GM21526 (cell line): ENCODE measurements around the gene PIGU.
"Not testable (repeated sequence)": the region's sequence is repeated elsewhere in the genome, so short reads cannot be mapped to it uniquely, and the experiment has no call there.

Experiments
- ATAC-seq: cut with Tn5 transposase; IDR thresholded peaks from one replicate; pipeline ENCODE4 v1.9.1; 2021; ENCODE audit warnings: moderate library complexity; ENCODE audit not compliant: unreplicated experiment, low FRiP score

PIGU gene

GRCh38 chr20:34676642-34677373 lies at the start of gene PIGU:
Gene PIGU, minus strand, starts transcription at chr20:34677092. Its CDS starts 7 bp downstream, at chr20:34677085.
- ATAC-seq: peak; percentile 91

GRCh38 chr20:34724172-34724571 lies 47.3 kb upstream of the PIGU start:
- ATAC-seq: no peak

- ATAC-seq: not testable (repeated sequence)
These were observed 45.7 kb upstream of the PIGU start for GRCh38 chr20:34722560-34722959.

- ATAC-seq: no peak
These were observed 43.4 kb upstream of the PIGU start for GRCh38 chr20:34720266-34720665.

GRCh38 chr20:34719242-34720017 lies 42.5 kb upstream of the PIGU start:
- ATAC-seq: peak; percentile 65

GRCh38 chr20:34717230-34718095 lies 40.6 kb upstream of the PIGU start:
- no peak for ATAC-seq

- ATAC-seq: no peak
These were observed 40.0 kb upstream of the PIGU start for GRCh38 chr20:34716921-34717229.

GRCh38 chr20:34715384-34715783 lies 38.5 kb upstream of the PIGU start:
- no peak for ATAC-seq

GRCh38 chr20:34713944-34714515 lies 37.1 kb upstream of the PIGU start:
- not testable (repeated sequence) for ATAC-seq

GRCh38 chr20:34713194-34713943 lies 36.5 kb upstream of the PIGU start:
- no peak for ATAC-seq

GRCh38 chr20:34712525-34713192 lies 35.8 kb upstream of the PIGU start:
- ATAC-seq: no peak

GRCh38 chr20:34711813-34712430 lies 35.0 kb upstream of the PIGU start:
- ATAC-seq: no peak

GRCh38 chr20:34710861-34711574 lies 34.1 kb upstream of the PIGU start:
- no peak for ATAC-seq

- ATAC-seq: no peak
These were observed 33.6 kb upstream of the PIGU start for GRCh38 chr20:34710568-34710839.

- ATAC-seq: peak; percentile 30
These were observed 33.1 kb upstream of the PIGU start for GRCh38 chr20:34709831-34710567.

- peak; percentile 39 for ATAC-seq
These were observed 32.3 kb upstream of the PIGU start for GRCh38 chr20:34709044-34709830.

GRCh38 chr20:34708621-34709043 lies 31.7 kb upstream of the PIGU start:
- ATAC-seq: peak; percentile 0
